ENCODE measurements around the gene GJA9. TPM values are rescaled to one million over a fixed set of nuclear protein-coding genes. Genes with fewer than 3 reads are reported as not detected.

GJA9 gene
- polyA plus RNA-seq, 3 donors, result 0.19 to 0.58 (median 0.47) TPM

DNA sequence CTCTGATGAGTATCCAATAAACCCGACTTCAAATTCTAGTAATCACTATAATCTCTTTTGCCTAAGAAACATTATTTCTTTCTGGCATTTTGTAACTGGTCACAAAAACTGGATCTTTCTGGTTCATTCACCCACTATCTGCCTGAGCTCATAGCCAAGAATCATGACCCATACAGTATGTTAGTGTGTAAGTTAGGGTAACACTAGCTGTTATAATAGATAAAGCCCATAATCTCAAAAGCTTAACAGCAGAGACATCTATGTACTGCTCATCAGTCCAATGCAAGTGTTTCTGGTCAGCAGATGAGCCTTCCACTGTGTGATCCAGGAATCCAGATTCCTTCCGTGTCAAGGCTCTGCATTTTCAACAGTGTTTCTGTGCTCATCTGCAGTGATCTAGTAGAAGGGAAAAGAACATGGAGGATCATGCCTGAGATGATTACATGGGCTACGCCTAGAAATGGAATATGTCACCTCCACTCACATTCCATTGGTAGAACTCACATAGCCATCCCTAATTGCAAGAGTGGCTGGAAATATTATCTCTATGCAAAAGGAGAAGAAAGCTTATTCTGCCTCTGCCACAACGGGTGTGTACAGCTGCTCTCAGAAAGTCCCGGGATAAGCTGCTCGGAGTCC is 49.5 kb downstream of the GJA9 start:
- no peak for DNase-seq

- DNase-seq, result no peak
These were observed 52.0 kb downstream of the GJA9 start for GRCh38 chr1:38829368-38829767.

DNA sequence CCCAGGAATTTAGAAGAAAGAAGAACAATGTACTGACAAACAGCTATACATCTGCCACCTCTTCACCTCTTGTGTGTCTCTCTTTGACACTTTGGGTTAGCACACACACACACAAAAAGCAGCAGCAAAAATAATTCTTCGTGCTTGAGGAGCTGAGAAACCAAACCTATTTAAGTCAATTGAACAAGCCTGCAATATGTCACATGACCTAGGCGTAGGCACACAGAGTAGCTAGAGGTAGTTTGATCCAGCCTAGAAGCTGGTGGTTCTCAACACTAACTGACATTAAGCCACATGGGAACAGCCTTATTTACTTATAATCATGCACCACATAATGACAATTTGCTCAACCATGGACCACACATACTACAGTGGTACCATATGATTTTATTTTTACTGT is 54.1 kb downstream of the GJA9 start:
- no peak for DNase-seq

DNA sequence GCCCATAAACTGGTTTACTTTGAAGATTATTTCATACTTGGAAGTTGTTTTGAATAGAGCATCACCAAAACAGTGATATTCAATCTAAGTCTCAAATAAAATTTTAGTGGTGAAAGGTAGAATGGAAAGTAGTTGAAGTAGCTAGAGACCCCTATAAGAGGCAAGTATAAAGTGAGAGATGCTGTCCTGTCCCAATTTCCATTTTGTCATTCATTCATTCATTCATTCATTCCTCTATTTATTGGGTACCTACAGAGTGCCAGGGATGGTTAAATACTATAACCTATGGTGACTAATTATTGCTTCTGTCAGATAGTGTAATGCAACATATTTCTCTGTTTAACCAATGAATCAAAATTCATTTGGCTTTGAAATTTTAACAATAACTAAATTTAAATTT is 54.5 kb downstream of the GJA9 start:
- no peak for DNase-seq

DNA sequence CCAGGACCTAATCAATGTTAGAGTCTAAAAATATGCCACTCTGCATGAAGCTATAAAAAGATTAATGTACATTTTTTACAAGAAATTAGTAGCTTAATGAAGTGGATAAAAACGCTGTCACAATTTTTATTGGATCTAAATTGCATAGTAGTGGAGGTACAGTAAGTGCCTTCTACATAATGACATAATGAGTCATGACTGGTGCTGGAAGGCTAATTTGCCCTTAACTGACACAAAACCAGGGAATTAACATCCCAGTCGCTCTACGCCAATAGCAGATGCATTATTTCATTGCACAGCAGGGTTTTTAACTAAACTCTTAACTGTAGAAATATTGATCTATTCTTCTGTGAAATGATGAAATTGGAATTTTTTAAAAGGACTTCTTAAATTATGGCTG is 55.1 kb downstream of the GJA9 start:
- DNase-seq, result no peak

Other genes starting within 250 kb of the GJA9 start
- gene RRAGC, start 21.8 kb downstream of the GJA9 start, polyA plus RNA-seq (ENCODE audit: insufficient read length in 3 of 3), result 10 to 100 TPM; 30.7 to 34.4 (median 32.7) TPM
- gene MYCBP, start 8.2 kb downstream of the GJA9 start, polyA plus RNA-seq (ENCODE audit: insufficient read length in 3 of 3), result 10 to 100 TPM; 26.9 to 30.0 (median 28.3) TPM
- 1 to 10 TPM in 2 of 3 donors, under 1 TPM in 1; 0.64 to 2.5 (median 1.6) TPM for gene RHBDL2, start 60.2 kb upstream of the GJA9 start, polyA plus RNA-seq (ENCODE audit: insufficient read length in 3 of 3)
- gene AKIRIN1, start 109.7 kb upstream of the GJA9 start, polyA plus RNA-seq (ENCODE audit: insufficient read length in 3 of 3), result 100 to 1,000 TPM in 1 of 3 donors, 10 to 100 TPM in 2; 90.0 to 113 (median 91.8) TPM
- 100 to 1,000 TPM; 210 to 297 (median 249) TPM for gene NDUFS5, start 144.8 kb upstream of the GJA9 start, polyA plus RNA-seq (ENCODE audit: insufficient read length in 3 of 3)

Measured in renal pelvis (tissue), 4 donors.